Upper lobe of right lung (tissue), 1 donor: ENCODE measurements around the gene P2RY14. TPM values are rescaled to one million over a fixed set of nuclear protein-coding genes. Genes with fewer than 3 reads are reported as not detected.

Experiments used
- ATAC-seq: fragments of 200-7000 bp; cut with Tn5 transposase; one replicate; pipeline ENCODE4 v1.9.1; 2020; ENCODE audit warnings: mild to moderate bottlenecking, moderate library complexity
- DNase-seq: peaks from one replicate; pipeline ENCODE4 v3.0.0-alpha.2; 2020
- H3K27ac ChIP-seq: fragments of 200-600 bp; one replicate; pipeline ENCODE4 v1.8.0; 2022
- H3K27me3 ChIP-seq: fragments of 200-600 bp; one replicate; pipeline ENCODE4 v1.8.0; 2022; ENCODE audit warnings: mild to moderate bottlenecking
- H3K36me3 ChIP-seq: fragments of 200-600 bp; one replicate; pipeline ENCODE4 v1.8.0; 2022
- H3K4me1 ChIP-seq: fragments of 200-600 bp; one replicate; pipeline ENCODE4 v1.8.0; 2022
- H3K4me3 ChIP-seq: fragments of 200-600 bp; one replicate; pipeline ENCODE4 v1.8.0; 2022; ENCODE audit warnings: mild to moderate bottlenecking
- H3K9me3 ChIP-seq: fragments of 200-600 bp; one replicate; pipeline ENCODE4 v1.8.0; 2022
- intact Hi-C: fragments of 100-400 bp; cut with DNase I; formaldehyde crosslinking; loops from one replicate; pipeline ENCODE4 v1.11.0; 2022
- total RNA-seq: library from RNA; stranded (reverse); fragmentation: NEBNext Ultra II Directional; extraction: Animal tissue kit (Norgen Biotek cat#: 25700); gene quantifications from one replicate; pipeline ENCODE4 v1.2.1, GENCODE V29; 2021
- TF ChIP-seq, protein P1 (sequence below): fragments of 200-600 bp; IDR thresholded peaks from one replicate; pipeline ENCODE4 v1.8.0; 2022; ENCODE audit warnings: antibody characterized with exemption
- donor health status: DM: no; HTN: yes; CAD: no; lungs with severe emphysema.

Gene P2RY14
- total RNA-seq, 1 donor from 2014 or later = 7.2 TPM

DNA sequence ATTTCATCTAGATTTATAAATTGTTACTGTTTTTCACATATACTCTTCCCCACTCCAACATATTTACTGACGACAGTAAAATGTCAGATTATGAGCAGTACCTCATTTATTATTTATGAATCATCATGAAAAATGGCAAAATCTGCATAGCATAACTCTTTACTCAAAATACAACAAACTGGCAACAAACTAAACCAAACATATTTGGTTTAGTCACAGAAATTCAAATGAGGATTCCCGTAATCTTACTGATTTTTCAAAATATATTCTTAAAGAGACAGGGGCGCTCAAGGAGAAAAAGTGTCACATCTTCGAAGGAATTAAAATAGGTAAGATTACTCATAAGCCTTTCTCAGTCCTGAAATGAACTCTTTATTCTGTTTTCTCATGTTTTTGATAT, 41.3 kb upstream of the P2RY14 start:
- no peaks in the 10 kb centered on the region for H3K36me3 ChIP-seq
- H3K27ac ChIP-seq = no peak overlapping the region
- no peaks in the 10 kb centered on the region for H3K9me3 ChIP-seq
- no peak for ATAC-seq
- TF ChIP-seq, protein P1, sequence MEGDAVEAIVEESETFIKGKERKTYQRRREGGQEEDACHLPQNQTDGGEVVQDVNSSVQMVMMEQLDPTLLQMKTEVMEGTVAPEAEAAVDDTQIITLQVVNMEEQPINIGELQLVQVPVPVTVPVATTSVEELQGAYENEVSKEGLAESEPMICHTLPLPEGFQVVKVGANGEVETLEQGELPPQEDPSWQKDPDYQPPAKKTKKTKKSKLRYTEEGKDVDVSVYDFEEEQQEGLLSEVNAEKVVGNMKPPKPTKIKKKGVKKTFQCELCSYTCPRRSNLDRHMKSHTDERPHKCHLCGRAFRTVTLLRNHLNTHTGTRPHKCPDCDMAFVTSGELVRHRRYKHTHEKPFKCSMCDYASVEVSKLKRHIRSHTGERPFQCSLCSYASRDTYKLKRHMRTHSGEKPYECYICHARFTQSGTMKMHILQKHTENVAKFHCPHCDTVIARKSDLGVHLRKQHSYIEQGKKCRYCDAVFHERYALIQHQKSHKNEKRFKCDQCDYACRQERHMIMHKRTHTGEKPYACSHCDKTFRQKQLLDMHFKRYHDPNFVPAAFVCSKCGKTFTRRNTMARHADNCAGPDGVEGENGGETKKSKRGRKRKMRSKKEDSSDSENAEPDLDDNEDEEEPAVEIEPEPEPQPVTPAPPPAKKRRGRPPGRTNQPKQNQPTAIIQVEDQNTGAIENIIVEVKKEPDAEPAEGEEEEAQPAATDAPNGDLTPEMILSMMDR = no peak
- H3K4me3 ChIP-seq = no peak overlapping the region
- no peak for DNase-seq
- intact Hi-C loops = no loop called here
- H3K4me1 ChIP-seq = no peaks in the 10 kb centered on the region
- no peaks in the 10 kb centered on the region for H3K27me3 ChIP-seq

DNA sequence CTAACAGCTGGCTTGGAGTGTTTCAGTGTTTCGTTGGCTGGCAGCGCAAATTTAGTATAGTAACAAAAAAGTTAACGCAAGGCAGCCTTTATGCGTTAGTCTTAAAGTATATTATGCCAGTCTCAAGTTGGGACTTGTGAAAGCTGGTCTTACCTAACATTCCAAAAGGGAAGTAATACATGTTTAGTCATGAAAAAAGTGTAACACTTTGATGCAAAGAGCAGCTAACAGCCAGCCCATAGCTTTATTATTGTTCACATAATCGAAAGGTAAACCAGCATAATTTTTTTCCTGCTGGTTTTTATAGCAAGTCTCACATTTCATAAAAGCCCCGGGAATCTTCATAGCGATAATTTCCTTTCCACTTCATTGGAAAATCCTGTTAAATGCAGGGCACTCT, 40.6 kb upstream of the P2RY14 start:
- TF ChIP-seq, protein P1 = no peak
- Histone ChIP-seq H3K4me3 (no peak overlapping the region), H3K27me3 (no peaks in the 10 kb centered on the region), H3K27ac (no peak overlapping the region), H3K9me3 (no peaks in the 10 kb centered on the region), H3K4me1 (no peaks in the 10 kb centered on the region), H3K36me3 (no peaks in the 10 kb centered on the region)
- ATAC-seq (peak; percentile 60), DNase-seq (no peak)
- intact Hi-C loops = no loop called here

GRCh38 chr3:151318313-151318712, 40.0 kb upstream of the P2RY14 start:
- Histone ChIP-seq H3K4me1 (no peaks in the 10 kb centered on the region), H3K9me3 (no peaks in the 10 kb centered on the region), H3K27me3 (no peaks in the 10 kb centered on the region), H3K36me3 (no peaks in the 10 kb centered on the region), H3K27ac (no peak overlapping the region), H3K4me3 (no peak overlapping the region)
- DNase-seq (no peak), ATAC-seq (no peak)
- TF ChIP-seq, protein P1 = no peak
- intact Hi-C loops = no loop called here

- Histone ChIP-seq H3K36me3 (no peaks in the 10 kb centered on the region), H3K4me3 (no peak within 1 kb of the TSS), H3K9me3 (no peaks in the 10 kb centered on the region), H3K27ac (no peak within 1 kb of the TSS), H3K4me1 (no peaks in the 10 kb centered on the region), H3K27me3 (no peaks in the 10 kb centered on the region)
- TF ChIP-seq, protein P1 = no peak
- DNase-seq (no peak), ATAC-seq (no peak)
- intact Hi-C loops = no loop called here
Observed at GRCh38 chr3:151316267-151316991, 38.1 kb upstream of the P2RY14 start, which contains the start of gene GPR87. Gene GPR87 (minus strand): TSS chr3:151316820. CDS start chr3:151300100, 16,720 bp downstream.

- H3K36me3 ChIP-seq = no peaks in the 10 kb centered on the region
- no peaks in the 10 kb centered on the region for H3K4me1 ChIP-seq
- H3K27me3 ChIP-seq = no peaks in the 10 kb centered on the region
- no peaks in the 10 kb centered on the region for H3K9me3 ChIP-seq
- intact Hi-C loops = no loop called here
- no peak overlapping the region for H3K4me3 ChIP-seq
- TF ChIP-seq, protein P1 = no peak
- no peak for ATAC-seq
- no peak for DNase-seq
- H3K27ac ChIP-seq = no peak overlapping the region
Observed at GRCh38 chr3:151315846-151316245, 37.5 kb upstream of the P2RY14 start.
